Stimulated activated CD4-positive, alpha-beta T cell treated with anti-CD3 and anti-CD28 coated beads, Interleukin-15, amount 100 ng/mL, for 1 hour (primary cell): ENCODE measurements around the gene RRM1.

Experiments used
- DNase-seq, 2 donors: peaks; one replicate each; pipeline ENCODE4 v3.0.0-alpha.2; 2020; ENCODE audit warnings: low read depth in 1 of 2, low spot score in 1 of 2

RRM1 gene

DNA sequence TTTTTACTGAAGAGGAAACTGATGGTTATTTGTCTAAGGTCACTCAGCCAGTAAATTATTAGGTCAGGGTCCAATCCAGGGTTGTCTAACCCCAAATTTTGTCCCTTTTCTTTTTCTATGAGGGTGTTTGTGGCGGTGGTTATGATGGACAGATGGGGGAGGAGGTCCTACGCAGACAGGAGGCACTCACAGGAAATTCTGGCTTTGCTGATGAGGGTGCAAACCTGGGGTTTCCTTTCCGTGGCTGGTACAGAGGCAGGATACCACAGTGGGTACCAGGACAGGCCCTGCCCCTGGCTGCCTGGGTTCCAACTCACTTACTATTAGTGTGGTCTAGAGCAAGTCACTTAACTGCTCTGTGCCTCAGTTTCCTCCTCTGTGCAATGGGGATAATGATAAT lies 91.0 kb downstream of the RRM1 start:
- no peak for DNase-seq

- DNase-seq, result no peak
Measured at GRCh38 chr11:4186464-4187054, 92.0 kb downstream of the RRM1 start.

GRCh38 chr11:4187055-4187988 lies 92.7 kb downstream of the RRM1 start:
- peak; percentile 66 to 86 for DNase-seq
